ENCODE data around the gene DEPDC5. TPM values are rescaled to one million over a fixed set of nuclear protein-coding genes. Genes with fewer than 3 reads are reported as not detected.

DEPDC5 gene
- total and polyA plus RNA-seq, 9 of the 15 experiments (the other 6 are each of a cell fraction or from before 2014, with no cell fraction given) = 2.3 to 12.3 (median 10.7) TPM

GRCh38 chr22:31942091-31942490 lies 188.3 kb downstream of the DEPDC5 start (continued):
- no peak for TF ChIP-seq ZNF280A (IDR thresholded peaks at IDR 0.05; ENCODE audit: low read depth, partially characterized antibody)
- TF ChIP-seq ERF (CRISPR knock-in tag; IDR thresholded peaks at IDR 0.05) = no peak
- TF ChIP-seq NEUROD1 (IDR thresholded peaks at IDR 0.05; ENCODE audit: borderline replicate concordance, low read depth, low read length, partially characterized antibody) = no peak
- no peak for TF ChIP-seq SAFB (IDR thresholded peaks at IDR 0.05; ENCODE audit: borderline replicate concordance, low read depth, low read length)
- TF ChIP-seq HDAC6 (IDR thresholded peaks at IDR 0.05; ENCODE audit: low read depth, low read length) = no peak
- TF ChIP-seq GATAD2A (IDR thresholded peaks at IDR 0.05) = no peak

- peaks cover 30% of the 10 kb centered on the region for H3K36me3 ChIP-seq (ENCODE audit: control insufficient read depth, insufficient read depth, low read length)
- 30% methylated on average over 14 of the region's 15 CpGs for WGBS (ENCODE audit: insufficient coverage, low coverage, missing lambda C conversion rate)
- peaks cover 20 to 24% of the 10 kb centered on the region in 2 experiments for H3K4me1 ChIP-seq (replicated peaks in 1 of 2; ENCODE audit: control insufficient read depth in 2 of 2, insufficient read depth in 2 of 2, low read length in 2 of 2)
- H3K4me2 ChIP-seq (ENCODE audit: insufficient read depth, low read length) = peak overlapping the region; percentile 79
- peak overlapping the region; percentile 35; the same call in 1 of the 2 replicates for H3K4me3 ChIP-seq
- in situ Hi-C loops (cut with MboI) (no loop called here), intact Hi-C loops (cut with micrococcal nuclease) (no loop called here)
- no peaks in the 10 kb centered on the region for H3K9me1 ChIP-seq (ENCODE audit: control insufficient read depth, insufficient read depth, low read length)
- FAIRE-seq = no peak
- ATAC-seq = no peak
- H4K20me1 ChIP-seq (replicated peaks; ENCODE audit: control insufficient read depth, insufficient read depth, low read length) = 0 out of 2 replicates have a peak, but pooled peaks cover 3% of the 10 kb centered on the region
- POLR2A ChIA-PET = no interaction called here
- peaks cover 40% of the 10 kb centered on the region for H3K79me2 ChIP-seq (ENCODE audit: control insufficient read depth, insufficient read depth, low read length)
- peak overlapping the region; percentile 91 for H2AFZ ChIP-seq (ENCODE audit: low read depth, low read length)
- CTCF ChIA-PET (ENCODE audit: low intra/inter-chr PET ratio) = no interaction called here
- no peak for DNase-seq (ENCODE audit: extremely low read depth in 1 of 4, low spot score in 3 of 4)
- H3K27ac ChIP-seq (ENCODE audit: extremely low read depth, low read depth, low read length) = peak overlapping the region; percentile 98
- H3K9ac ChIP-seq (ENCODE audit: insufficient read depth in 1 of 2, low read depth in 2 of 2, low read length in 2 of 2) = peak overlapping the region; percentile 86 to 91
- no peaks in the 10 kb centered on the region for H3K9me3 ChIP-seq (replicated peaks; ENCODE audit: control insufficient read depth, insufficient read depth, low read depth, low read length)
- TSS peak; percentile 89 for BruUV-seq (replicated peaks)
- H3K27me3 ChIP-seq (ENCODE audit: control insufficient read depth in 2 of 2, insufficient read depth in 2 of 2, low read length in 2 of 2) = no peaks in the 10 kb centered on the region
- TF ChIP-seq ZNF592 (IDR thresholded peaks at IDR 0.05) = peak; percentile 52; the same call in 1 of the 2 replicates
Observed at GRCh38 chr22:31943206-31943977, 189.6 kb downstream of the DEPDC5 start.

Measured in K562 (cell line).